IgD-negative memory B cell (primary cell): ENCODE measurements around the gene TMEM9. TPM values are rescaled to one million over a fixed set of nuclear protein-coding genes. Genes with fewer than 3 reads are reported as not detected.
"Not testable (repeated sequence)": the region's sequence is repeated elsewhere in the genome, so short reads cannot be mapped to it uniquely, and the experiment has no call there.

Experiments
- H3K27ac Mint-ChIP-seq, 3 donors: one replicate each; pipeline ENCODE4 v1.8.0; 2020 to 2022; ENCODE audit warnings: mild to moderate bottlenecking in 3 of 3, mixed read lengths in 3 of 3, moderate library complexity in 1 of 3
- H3K27me3 Mint-ChIP-seq: one replicate; pipeline ENCODE4 v1.8.0; 2021; ENCODE audit warnings: mixed read lengths
- H3K36me3 Mint-ChIP-seq: one replicate; pipeline ENCODE4 v1.8.0; 2020; ENCODE audit warnings: mild to moderate bottlenecking, mixed read lengths
- H3K4me1 Mint-ChIP-seq, 3 donors: one replicate each; pipeline ENCODE4 v1.8.0; 2020 to 2022; ENCODE audit warnings: mixed read lengths in 3 of 3, mild to moderate bottlenecking in 1 of 3
- H3K4me3 Mint-ChIP-seq, 4 donors: one replicate each; pipeline ENCODE4 v1.8.0; 2020 to 2022; ENCODE audit warnings: mild to moderate bottlenecking in 4 of 4, mixed read lengths in 4 of 4, moderate library complexity in 3 of 4
- H3K9me3 Mint-ChIP-seq, 3 donors: one replicate each; pipeline ENCODE4 v1.8.0; 2020 to 2021; ENCODE audit warnings: mixed read lengths in 3 of 3, mild to moderate bottlenecking in 1 of 3
- polyA plus RNA-seq: library from polyadenylated mRNA; unstranded; fragments of 300-500 nt; fragmentation: Illumina TruSeq; gene quantifications from one replicate; pipeline ENCODE4 v1.2.3, GENCODE V29; 2021

The TMEM9 gene
- polyA plus RNA-seq, 1 donor from 2014 or later = 25.4 TPM

GRCh38 chr1:201167041-201167991, 13.0 kb upstream of the TMEM9 start:
- Mint-ChIP-seq H3K4me3 (no peak overlapping the region), H3K27ac (no peak overlapping the region), H3K36me3 (peaks cover 2% of the 10 kb centered on the region), H3K27me3 (no peaks in the 10 kb centered on the region), H3K9me3 (no peaks in the 10 kb centered on the region), H3K4me1 (peaks cover 0 to 6% (median 3%) of the 10 kb centered on the region in 3 donors)

- H3K36me3 Mint-ChIP-seq = peaks cover 2% of the 10 kb centered on the region
- H3K4me1 Mint-ChIP-seq = peaks cover 0 to 2% (median 0%) of the 10 kb centered on the region in 3 donors
- no peak overlapping the region for H3K27ac Mint-ChIP-seq
- no peak overlapping the region for H3K4me3 Mint-ChIP-seq
- no peaks in the 10 kb centered on the region for H3K9me3 Mint-ChIP-seq
- H3K27me3 Mint-ChIP-seq = peaks cover 2% of the 10 kb centered on the region
These were observed 10.4 kb upstream of the TMEM9 start for GRCh38 chr1:201164645-201165044.

GRCh38 chr1:201163707-201164106, 9.4 kb upstream of the TMEM9 start:
- no peaks in the 10 kb centered on the region for H3K9me3 Mint-ChIP-seq
- H3K27me3 Mint-ChIP-seq = peaks cover 2% of the 10 kb centered on the region

GRCh38 chr1:201163036-201163435, 8.8 kb upstream of the TMEM9 start:
- not testable (repeated sequence) for H3K27ac Mint-ChIP-seq, H3K4me1 Mint-ChIP-seq, H3K9me3 Mint-ChIP-seq, H3K27me3 Mint-ChIP-seq, H3K4me3 Mint-ChIP-seq, H3K36me3 Mint-ChIP-seq

More at GRCh38 chr1:201163707-201164106, 9.4 kb upstream of the TMEM9 start:
- Mint-ChIP-seq H3K27ac (no peak overlapping the region), H3K36me3 (peaks cover 2% of the 10 kb centered on the region), H3K4me1 (peaks cover 0 to 2% (median 0%) of the 10 kb centered on the region in 3 donors), H3K4me3 (no peak overlapping the region)

- Mint-ChIP-seq H3K27me3 (peaks cover 15% of the 10 kb centered on the region), H3K9me3 (peaks cover 0 to 2% (median 0%) of the 10 kb centered on the region in 3 donors), H3K27ac (peak overlapping the region in 1 of 3 donors; percentile 66), H3K4me1 (peaks cover 12 to 16% (median 14%) of the 10 kb centered on the region in 3 donors), H3K4me3 (no peak overlapping the region), H3K36me3 (no peaks in the 10 kb centered on the region)
These were observed 3.7 kb upstream of the TMEM9 start for GRCh38 chr1:201157949-201158348.

GRCh38 chr1:201156819-201157218, 2.5 kb upstream of the TMEM9 start:
- Mint-ChIP-seq H3K9me3 (peaks cover 0 to 2% (median 0%) of the 10 kb centered on the region in 3 donors), H3K4me3 (peak overlapping the region in 1 of 4 donors; percentile 60), H3K27ac (peak overlapping the region in 1 of 3 donors; percentile 27), H3K36me3 (no peaks in the 10 kb centered on the region), H3K4me1 (peaks cover 14 to 20% (median 16%) of the 10 kb centered on the region in 3 donors), H3K27me3 (peaks cover 15% of the 10 kb centered on the region)

- H3K4me3 Mint-ChIP-seq = peak overlapping the region in 2 of 4 donors; percentile 6 to 60
- peaks cover 15% of the 10 kb centered on the region for H3K27me3 Mint-ChIP-seq
- peaks cover 14 to 20% (median 16%) of the 10 kb centered on the region in 3 donors for H3K4me1 Mint-ChIP-seq
- no peaks in the 10 kb centered on the region for H3K36me3 Mint-ChIP-seq
- H3K9me3 Mint-ChIP-seq = peaks cover 0 to 2% (median 0%) of the 10 kb centered on the region in 3 donors
- peak overlapping the region in 1 of 3 donors; percentile 27 for H3K27ac Mint-ChIP-seq
These were observed 2.1 kb upstream of the TMEM9 start for GRCh38 chr1:201156346-201156745.

- Mint-ChIP-seq H3K4me3 (peak overlapping the region in 1 of 4 donors; percentile 60), H3K27me3 (peaks cover 15% of the 10 kb centered on the region), H3K27ac (no peak overlapping the region), H3K36me3 (no peaks in the 10 kb centered on the region), H3K9me3 (peaks cover 0 to 2% (median 0%) of the 10 kb centered on the region in 3 donors), H3K4me1 (peaks cover 14 to 18% (median 17%) of the 10 kb centered on the region in 3 donors)
These were observed 1.1 kb upstream of the TMEM9 start for GRCh38 chr1:201155354-201155753.

- peaks cover 3% of the 10 kb centered on the region for H3K36me3 Mint-ChIP-seq
- H3K4me1 Mint-ChIP-seq = peaks cover 14 to 18% (median 18%) of the 10 kb centered on the region in 3 donors
- H3K27ac Mint-ChIP-seq = peak overlapping the region in 2 of 3 donors; percentile 51 to 94
- peaks cover 13% of the 10 kb centered on the region for H3K27me3 Mint-ChIP-seq
- peaks cover 0 to 2% (median 0%) of the 10 kb centered on the region in 3 donors for H3K9me3 Mint-ChIP-seq
- peak overlapping the region; percentile 88 to 98 (median 92) for H3K4me3 Mint-ChIP-seq
These were observed 543 bp downstream of the TMEM9 start for GRCh38 chr1:201153474-201154388.

GRCh38 chr1:201149400-201149799, 4.9 kb downstream of the TMEM9 start:
- H3K9me3 Mint-ChIP-seq = peaks cover 0 to 1% (median 0%) of the 10 kb centered on the region in 3 donors
- H3K36me3 Mint-ChIP-seq = peaks cover 24% of the 10 kb centered on the region
- H3K4me3 Mint-ChIP-seq = no peak overlapping the region
- H3K27ac Mint-ChIP-seq = no peak overlapping the region
- H3K4me1 Mint-ChIP-seq = peaks cover 10 to 13% (median 13%) of the 10 kb centered on the region in 3 donors
- no peaks in the 10 kb centered on the region for H3K27me3 Mint-ChIP-seq

- H3K9me3 Mint-ChIP-seq = no peaks in the 10 kb centered on the region
- peaks cover 0 to 3% (median 3%) of the 10 kb centered on the region in 3 donors for H3K4me1 Mint-ChIP-seq
- H3K4me3 Mint-ChIP-seq = no peak overlapping the region
- H3K36me3 Mint-ChIP-seq = peaks cover 30% of the 10 kb centered on the region
- peak overlapping the region in 1 of 3 donors; percentile 51 for H3K27ac Mint-ChIP-seq
- no peaks in the 10 kb centered on the region for H3K27me3 Mint-ChIP-seq
These were observed 6.8 kb downstream of the TMEM9 start for GRCh38 chr1:201147396-201148015.

- Mint-ChIP-seq H3K27me3 (no peaks in the 10 kb centered on the region), H3K27ac (peak overlapping the region in 1 of 3 donors; percentile 51), H3K4me3 (no peak overlapping the region)
These were observed 7.5 kb downstream of the TMEM9 start for GRCh38 chr1:201146626-201147390.

GRCh38 chr1:201145816-201146215, 8.5 kb downstream of the TMEM9 start:
- Mint-ChIP-seq H3K27ac (no peak overlapping the region), H3K4me1 (peaks cover 0 to 4% (median 0%) of the 10 kb centered on the region in 3 donors), H3K4me3 (no peak overlapping the region), H3K27me3 (no peaks in the 10 kb centered on the region), H3K9me3 (no peaks in the 10 kb centered on the region), H3K36me3 (peaks cover 30% of the 10 kb centered on the region)

More at GRCh38 chr1:201146626-201147390, 7.5 kb downstream of the TMEM9 start:
- no peaks in the 10 kb centered on the region for H3K9me3 Mint-ChIP-seq
- peaks cover 0 to 2% (median 0%) of the 10 kb centered on the region in 3 donors for H3K4me1 Mint-ChIP-seq
- peaks cover 30% of the 10 kb centered on the region for H3K36me3 Mint-ChIP-seq
